ENCODE results near the gene C5orf46.

DNA sequence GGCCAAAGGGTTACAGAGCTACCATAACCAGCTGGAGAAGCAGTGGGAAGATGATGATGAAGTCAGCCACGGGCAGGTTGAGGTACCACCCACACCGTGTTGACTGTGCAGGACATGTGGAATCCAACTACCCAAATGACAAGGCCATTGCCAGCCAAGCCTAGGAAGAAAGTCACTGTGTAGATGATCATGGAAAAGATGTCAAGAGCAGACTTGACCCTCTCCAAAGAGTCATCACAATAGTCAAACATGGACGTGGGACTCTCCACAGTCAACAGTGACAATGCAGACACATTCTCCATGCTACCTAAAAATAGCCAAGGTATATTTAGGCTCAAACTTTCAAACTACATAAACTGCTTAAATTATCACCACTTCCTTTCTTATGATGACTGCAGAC is 54.0 kb downstream of the C5orf46 start:
- TF ChIP-seq, protein P1, sequence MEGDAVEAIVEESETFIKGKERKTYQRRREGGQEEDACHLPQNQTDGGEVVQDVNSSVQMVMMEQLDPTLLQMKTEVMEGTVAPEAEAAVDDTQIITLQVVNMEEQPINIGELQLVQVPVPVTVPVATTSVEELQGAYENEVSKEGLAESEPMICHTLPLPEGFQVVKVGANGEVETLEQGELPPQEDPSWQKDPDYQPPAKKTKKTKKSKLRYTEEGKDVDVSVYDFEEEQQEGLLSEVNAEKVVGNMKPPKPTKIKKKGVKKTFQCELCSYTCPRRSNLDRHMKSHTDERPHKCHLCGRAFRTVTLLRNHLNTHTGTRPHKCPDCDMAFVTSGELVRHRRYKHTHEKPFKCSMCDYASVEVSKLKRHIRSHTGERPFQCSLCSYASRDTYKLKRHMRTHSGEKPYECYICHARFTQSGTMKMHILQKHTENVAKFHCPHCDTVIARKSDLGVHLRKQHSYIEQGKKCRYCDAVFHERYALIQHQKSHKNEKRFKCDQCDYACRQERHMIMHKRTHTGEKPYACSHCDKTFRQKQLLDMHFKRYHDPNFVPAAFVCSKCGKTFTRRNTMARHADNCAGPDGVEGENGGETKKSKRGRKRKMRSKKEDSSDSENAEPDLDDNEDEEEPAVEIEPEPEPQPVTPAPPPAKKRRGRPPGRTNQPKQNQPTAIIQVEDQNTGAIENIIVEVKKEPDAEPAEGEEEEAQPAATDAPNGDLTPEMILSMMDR (IDR thresholded peaks at IDR 0.05; ENCODE audit: low read depth, low read length), result no peak
- no peak for TF ChIP-seq EZH2phosphoT487 (IDR thresholded peaks at IDR 0.05; ENCODE audit: low read depth)

Data from OCI-LY3 (cell line).